Fibroblast of lung (primary cell): Measurements from ENCODE around the gene UQCR10.

Source experiments
- EZH2 ChIP-seq: IDR thresholded peaks from 2 replicates; pipeline ENCODE4 v1.5.1; 2012; ENCODE audit warnings: low read length, control low read depth, mild to moderate bottlenecking; ENCODE audit errors: missing control alignments
- TF ChIP-seq, protein P1 (sequence below), 2 donors: IDR thresholded peaks in 1 of 2; conservative IDR thresholded peaks in 1 of 2; 1 replicate in 1 of 2; 2 replicates in 1 of 2; pipeline ENCODE4 v1.5.1; 2011 to 2012; ENCODE audit warnings: low read length in 2 of 2, control low read depth in 1 of 2, inconsistent platforms in 1 of 2, low read depth in 1 of 2, mild to moderate bottlenecking in 1 of 2

GRCh38 chr22:29717789-29718188 is 49.4 kb upstream of the UQCR10 start:
- TF ChIP-seq, protein P1, sequence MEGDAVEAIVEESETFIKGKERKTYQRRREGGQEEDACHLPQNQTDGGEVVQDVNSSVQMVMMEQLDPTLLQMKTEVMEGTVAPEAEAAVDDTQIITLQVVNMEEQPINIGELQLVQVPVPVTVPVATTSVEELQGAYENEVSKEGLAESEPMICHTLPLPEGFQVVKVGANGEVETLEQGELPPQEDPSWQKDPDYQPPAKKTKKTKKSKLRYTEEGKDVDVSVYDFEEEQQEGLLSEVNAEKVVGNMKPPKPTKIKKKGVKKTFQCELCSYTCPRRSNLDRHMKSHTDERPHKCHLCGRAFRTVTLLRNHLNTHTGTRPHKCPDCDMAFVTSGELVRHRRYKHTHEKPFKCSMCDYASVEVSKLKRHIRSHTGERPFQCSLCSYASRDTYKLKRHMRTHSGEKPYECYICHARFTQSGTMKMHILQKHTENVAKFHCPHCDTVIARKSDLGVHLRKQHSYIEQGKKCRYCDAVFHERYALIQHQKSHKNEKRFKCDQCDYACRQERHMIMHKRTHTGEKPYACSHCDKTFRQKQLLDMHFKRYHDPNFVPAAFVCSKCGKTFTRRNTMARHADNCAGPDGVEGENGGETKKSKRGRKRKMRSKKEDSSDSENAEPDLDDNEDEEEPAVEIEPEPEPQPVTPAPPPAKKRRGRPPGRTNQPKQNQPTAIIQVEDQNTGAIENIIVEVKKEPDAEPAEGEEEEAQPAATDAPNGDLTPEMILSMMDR (conservative IDR thresholded peaks at IDR 0.05 in 1 of 2, IDR thresholded peaks at IDR 0.05 in 1 of 2; ENCODE audit: low read depth in 1 of 2, low read length in 2 of 2), result no peak
- TF ChIP-seq EZH2, result no peak
